HG02610 (cell line): Measurements from ENCODE around the gene GARNL3.

ENCODE experiments used
- ATAC-seq: cut with Tn5 transposase; IDR thresholded peaks from one replicate; pipeline ENCODE4 v1.9.1; 2021; ENCODE audit warnings: mild to moderate bottlenecking, moderate library complexity; ENCODE audit not compliant: unreplicated experiment

The GARNL3 gene

GRCh38 chr9:127305838-127306226 lies 41.3 kb downstream of the GARNL3 start:
- ATAC-seq = no peak

DNA sequence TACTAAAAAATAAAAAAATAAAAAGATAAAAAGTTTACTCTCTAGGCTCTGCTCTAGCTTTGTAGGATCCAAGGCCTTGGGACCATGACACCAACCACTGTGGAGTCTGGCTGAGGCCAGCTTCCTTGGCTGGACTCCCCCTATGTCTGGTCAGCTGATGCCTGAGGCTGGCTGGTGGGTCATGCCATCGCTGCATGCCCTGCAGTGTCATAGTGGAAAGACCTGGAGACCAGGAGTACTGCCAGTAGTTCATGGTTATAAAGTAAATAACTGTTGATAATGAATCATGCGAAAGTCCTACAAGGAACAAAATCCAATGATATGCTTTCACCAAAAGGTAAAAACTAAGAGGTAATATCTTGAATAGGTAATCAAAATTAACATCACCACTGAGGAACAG lies 43.2 kb downstream of the GARNL3 start:
- ATAC-seq = no peak

DNA sequence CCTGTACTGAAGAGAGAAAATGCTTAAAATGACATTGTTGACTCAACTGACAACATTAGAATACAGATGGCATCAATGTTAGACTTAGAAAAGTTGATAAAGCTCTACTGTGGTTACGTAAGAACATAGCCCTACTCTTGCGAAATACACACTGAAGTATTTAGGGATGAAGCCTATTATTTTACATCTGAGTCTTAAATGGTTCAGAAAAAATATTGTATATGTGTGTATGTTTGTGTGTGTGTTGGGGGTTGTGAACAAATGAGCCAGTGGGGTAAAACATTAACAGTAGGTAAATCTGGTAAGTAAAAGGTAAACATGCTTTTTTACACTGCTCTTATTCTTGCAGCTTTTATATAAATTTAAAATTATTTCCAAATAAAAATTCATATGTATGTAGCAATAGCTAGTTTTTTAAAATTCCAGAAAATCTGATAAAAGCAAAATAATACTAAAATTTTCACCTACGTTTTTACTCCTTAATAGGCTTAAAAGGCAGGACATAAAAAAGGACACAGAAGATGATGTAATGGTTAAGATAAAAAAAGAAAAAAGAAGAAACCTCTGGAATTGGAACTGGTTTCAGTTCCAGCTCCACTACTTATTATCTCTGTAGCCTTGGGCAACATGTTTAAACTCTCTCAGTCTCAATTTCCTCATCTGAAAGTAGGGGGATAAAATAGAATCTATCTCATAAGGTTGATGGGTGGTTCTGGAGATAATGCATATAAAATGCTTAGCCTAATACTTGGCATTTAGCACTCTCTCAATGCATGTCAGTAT lies 44.3 kb downstream of the GARNL3 start:
- ATAC-seq = no peak

GRCh38 chr9:127309715-127310114 lies 45.1 kb downstream of the GARNL3 start:
- ATAC-seq = no peak

DNA sequence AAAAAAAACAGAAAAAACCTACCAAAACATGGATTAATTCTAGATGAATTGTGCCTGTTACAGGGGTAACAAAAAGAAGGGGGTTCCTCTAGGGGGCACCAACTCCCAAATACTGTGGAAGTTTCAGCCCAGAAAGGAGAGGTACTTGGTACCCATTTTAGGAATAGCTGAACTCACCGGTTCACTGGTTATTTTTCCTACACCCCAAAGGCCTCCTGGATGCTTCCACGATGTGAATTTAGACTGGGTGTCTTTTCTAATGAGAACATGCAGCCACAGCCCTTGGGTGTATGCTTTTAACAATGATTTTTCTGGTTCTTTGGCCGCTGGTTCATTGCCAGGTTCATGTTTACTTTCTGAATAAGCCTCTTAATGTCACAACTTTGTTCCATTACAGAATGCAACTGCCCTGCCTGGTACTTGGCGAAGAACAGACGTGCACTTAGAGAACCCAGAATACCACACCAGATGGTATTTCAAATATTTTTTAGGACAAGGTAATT lies 46.7 kb downstream of the GARNL3 start:
- no peak for ATAC-seq

DNA sequence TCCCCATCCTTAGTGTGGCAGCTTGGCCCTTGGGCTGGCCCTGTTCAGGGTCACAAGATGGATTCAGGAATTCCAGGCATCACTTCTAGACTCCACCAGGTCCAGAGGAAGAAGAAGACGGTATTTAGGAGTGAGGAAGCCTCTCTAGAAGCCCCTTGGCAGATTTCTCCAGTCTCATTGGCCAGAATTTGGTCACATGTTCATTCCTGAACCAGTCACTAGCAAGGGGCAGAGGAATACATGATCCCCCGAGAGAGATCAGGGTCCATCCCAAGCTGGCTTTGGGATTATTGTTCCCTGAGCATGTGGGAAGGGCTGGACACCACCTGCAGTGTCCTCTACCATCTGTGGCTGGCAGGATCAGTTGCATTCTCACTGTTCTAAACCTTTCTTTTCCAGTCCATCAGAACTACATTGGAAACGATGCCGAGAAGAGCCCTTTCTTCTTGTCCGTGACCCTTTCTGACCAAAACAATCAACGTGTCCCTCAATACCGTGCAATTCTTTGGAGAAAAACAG lies 48.5 kb downstream of the GARNL3 start:
- no peak for ATAC-seq

DNA sequence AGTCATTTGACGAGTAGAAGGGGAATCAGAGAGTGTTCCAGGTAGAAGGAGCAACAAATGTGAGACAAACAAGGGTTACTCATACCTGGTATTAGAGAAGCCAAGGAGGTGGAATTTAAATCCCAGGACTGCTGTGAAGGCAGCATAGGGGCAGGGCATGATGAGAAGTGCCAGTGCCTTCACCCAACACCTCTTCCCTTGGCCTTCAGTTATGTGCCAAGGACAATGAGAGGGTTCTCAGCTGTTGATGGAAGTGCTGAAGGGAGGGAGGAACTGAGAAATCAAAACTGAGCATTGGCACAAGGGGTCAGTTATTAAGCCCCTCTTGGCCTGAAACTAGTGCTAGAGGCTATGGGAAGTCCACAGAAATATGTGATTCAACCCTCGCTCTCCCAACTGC lies 50.3 kb downstream of the GARNL3 start:
- no peak for ATAC-seq

DNA sequence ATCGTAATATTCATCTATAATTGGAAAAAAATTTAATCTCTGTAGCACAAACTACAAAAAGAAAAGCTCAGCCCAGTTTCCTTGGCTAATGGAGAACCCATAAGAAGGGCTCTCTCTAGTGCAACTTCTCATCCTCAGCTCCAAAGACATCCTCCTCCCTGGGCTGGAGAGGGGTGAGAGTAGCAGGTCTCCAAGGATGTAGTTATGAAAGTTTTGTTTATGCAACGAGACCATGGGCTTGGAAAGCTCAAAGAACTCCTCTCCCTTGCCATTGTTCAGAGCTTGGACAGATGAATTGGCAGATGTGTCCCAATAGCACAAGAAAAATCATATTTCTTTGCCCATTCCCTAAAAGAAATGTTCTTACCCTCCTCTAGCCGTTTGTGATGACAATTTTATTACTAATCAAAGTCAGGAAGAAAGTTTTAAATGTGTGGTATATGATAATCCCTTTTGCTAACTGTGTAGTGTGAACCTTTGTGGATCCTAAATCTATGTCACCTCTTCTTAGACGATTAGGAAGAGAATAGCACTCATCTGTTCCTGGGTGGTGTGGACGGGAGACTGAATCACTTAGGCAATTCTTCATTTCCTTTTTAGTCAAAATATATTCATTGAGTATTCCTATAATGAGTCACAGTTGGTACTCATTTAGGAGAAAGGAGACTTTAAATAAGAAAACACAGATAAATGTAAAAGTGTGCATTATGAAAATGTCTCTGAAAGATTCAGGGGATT lies 52.2 kb downstream of the GARNL3 start:
- no peak for ATAC-seq

DNA sequence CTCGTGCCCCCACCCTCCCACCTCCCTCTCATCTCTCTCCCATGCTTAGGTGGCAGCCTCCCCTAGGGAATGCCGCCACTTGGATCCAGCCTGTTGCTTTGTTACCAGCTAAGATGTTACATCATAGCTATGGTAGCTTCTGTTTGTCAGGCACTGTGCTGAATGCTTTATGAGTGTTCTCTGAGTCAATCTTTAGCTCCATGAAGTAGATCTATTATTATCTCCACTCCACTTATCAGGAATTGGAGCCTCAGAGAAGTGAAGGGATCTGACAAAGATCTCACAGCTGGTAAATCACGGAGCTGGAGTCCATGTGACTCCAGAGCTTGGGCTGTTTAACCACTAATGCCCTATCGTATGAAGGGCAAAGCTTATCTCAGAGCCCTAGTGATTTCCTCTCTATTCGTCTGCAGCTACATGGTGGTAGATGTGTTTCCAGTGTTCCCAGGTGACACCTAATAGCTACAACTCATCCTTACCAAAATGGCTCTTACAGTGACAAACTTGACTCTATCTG lies 54.1 kb downstream of the GARNL3 start:
- ATAC-seq = no peak

DNA sequence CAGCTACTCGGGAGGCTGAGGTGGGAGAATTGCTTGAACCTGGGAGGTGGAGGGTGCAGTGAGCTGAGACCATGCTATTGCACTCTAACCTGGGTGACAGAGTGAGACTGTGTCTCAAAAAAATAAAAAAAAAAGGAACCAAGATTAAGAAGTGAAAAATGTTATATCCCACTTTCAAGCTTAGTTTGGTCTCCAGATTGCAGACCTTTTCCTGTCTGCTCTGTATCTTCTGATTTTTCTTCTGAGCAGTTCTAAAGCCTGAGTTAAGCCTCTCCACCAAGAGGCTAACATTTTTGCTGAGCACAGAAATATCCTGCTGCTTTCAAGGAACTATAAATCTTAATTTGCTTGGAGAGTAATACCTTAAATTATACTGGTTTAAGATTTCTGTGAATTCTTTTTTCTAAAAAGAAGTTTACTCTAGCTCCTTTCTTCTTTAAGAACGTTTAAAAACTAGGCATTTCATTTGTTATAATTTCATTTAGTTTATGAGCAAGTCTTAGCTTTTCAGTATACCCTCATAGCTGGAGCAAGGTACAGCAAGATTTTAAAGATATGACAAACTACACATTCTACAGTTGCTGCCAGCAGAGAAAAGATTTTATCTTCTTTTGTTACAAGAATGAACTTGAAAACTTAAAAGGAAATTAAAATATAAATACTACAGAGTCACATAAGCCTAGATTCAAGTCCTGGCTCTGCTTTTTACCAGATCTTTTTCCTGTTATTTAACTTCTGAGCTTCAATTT lies 55.0 kb downstream of the GARNL3 start:
- no peak for ATAC-seq

DNA sequence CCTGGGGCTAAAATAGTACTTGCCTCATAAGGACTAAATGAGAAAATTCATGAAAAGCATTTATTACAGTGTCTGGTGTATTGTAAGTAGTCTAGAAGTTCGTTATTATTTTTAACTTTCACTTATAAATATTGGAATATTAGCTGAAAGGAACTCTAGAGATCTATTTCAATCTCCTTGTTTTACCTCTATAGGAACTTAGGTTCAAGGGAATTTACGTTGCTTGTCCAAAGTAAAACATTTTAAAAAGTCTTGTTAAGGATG lies 55.5 kb downstream of the GARNL3 start:
- ATAC-seq = no peak

DNA sequence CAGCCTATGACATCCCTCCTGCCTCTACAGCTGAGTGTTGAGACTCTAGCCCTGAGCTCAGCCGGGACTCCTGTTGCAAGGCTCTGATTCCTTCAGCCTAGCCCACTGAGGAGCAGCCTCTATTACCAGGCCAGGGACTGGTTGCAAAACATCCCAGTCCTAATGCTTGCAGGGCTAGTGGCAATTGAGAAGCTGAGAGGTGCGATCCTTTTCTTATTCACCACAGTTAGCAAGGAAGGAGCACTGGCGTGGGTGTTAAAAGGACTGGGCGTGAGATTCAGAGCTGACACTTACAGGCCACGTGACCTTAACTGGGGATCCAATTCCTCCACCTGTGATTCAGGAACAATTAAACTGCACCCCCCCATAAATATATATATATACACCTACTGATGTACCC lies 58.8 kb downstream of the GARNL3 start:
- ATAC-seq = no peak

DNA sequence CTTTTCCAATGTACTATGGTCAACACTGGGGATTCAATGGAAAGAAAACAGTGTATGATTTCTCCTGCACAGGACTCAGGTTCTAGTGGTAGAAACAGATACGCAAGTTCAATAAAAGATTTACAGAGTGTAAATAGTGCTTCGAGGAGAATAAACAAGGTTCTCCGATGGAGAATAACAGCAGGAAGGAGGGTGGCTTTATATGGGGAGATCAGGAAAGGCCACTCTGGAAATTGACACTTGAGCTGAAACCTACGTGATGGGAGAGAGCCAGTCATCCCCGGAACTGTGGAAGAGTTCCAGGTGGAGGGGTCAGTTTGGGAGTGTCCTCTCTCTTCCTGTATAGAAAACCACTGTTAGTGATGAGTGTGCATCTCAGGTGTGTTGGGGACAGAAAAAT lies 65.9 kb downstream of the GARNL3 start:
- ATAC-seq = no peak

GRCh38 chr9:127333221-127334064 lies 68.9 kb downstream of the GARNL3 start:
- no peak for ATAC-seq

GRCh38 chr9:127334725-127335124 lies 70.2 kb downstream of the GARNL3 start:
- ATAC-seq = no peak

GRCh38 chr9:127336086-127336485 lies 71.5 kb downstream of the GARNL3 start:
- ATAC-seq = no peak

GRCh38 chr9:127336506-127337352 lies 72.2 kb downstream of the GARNL3 start:
- ATAC-seq = no peak

- ATAC-seq = no peak
Measured at GRCh38 chr9:127340721-127341120, 76.1 kb downstream of the GARNL3 start.

GRCh38 chr9:127341152-127341551 lies 76.6 kb downstream of the GARNL3 start:
- ATAC-seq = no peak
